CD14-positive monocyte (primary cell): ENCODE data around the gene IDH1. TPM values are rescaled to one million over a fixed set of nuclear protein-coding genes. Genes with fewer than 3 reads are reported as not detected.
A peak's percentile ranks its signal among the peaks of the same experiment; 100 is the strongest.

ENCODE experiments used
- DNase-seq, 3 donors: peaks; one replicate each; pipeline ENCODE4 v3.0.0-alpha.2; 2011 to 2022
- H2AFZ ChIP-seq: 2 replicates; pipeline ENCODE4 v1.6.0; 2012; ENCODE audit warnings: mild to moderate bottlenecking, low read depth, low read length, inconsistent platforms; ENCODE audit not compliant: insufficient read depth, poor library complexity, severe bottlenecking
- H3K27ac ChIP-seq, 2 donors: 1 replicate in 1 of 2; 2 replicates in 1 of 2; pipeline ENCODE4 v1.5.1; 2012 to 2013; ENCODE audit warnings: low read length in 2 of 2, control low read depth in 1 of 2, inconsistent platforms in 1 of 2, low read depth in 1 of 2, mild to moderate bottlenecking in 1 of 2
- H3K27me3 ChIP-seq, 2 donors: one replicate each; pipeline versions ENCODE4 v1.6.0 to v1.6.1; 2011 to 2013; ENCODE audit warnings: low read length in 2 of 2; ENCODE audit not compliant: control insufficient read depth in 2 of 2, insufficient read depth in 2 of 2
- H3K36me3 ChIP-seq, 2 donors: replicated peaks in 1 of 2; 1 replicate in 1 of 2; 2 replicates in 1 of 2; pipeline versions ENCODE4 v1.5.1 to v1.6.1; 2012 to 2013; ENCODE audit warnings: low read length in 2 of 2, control low read depth in 1 of 2, inconsistent platforms in 1 of 2, mild to moderate bottlenecking in 1 of 2; ENCODE audit not compliant: insufficient read depth in 2 of 2, control insufficient read depth in 1 of 2
- H3K4me1 ChIP-seq, 2 donors: 1 replicate in 1 of 2; 2 replicates in 1 of 2; pipeline versions ENCODE4 v1.5.1 to v1.6.1; 2012 to 2013; ENCODE audit warnings: low read length in 2 of 2, control low read depth in 1 of 2, inconsistent platforms in 1 of 2, mild to moderate bottlenecking in 1 of 2, moderate library complexity in 1 of 2; ENCODE audit not compliant: insufficient read depth in 2 of 2, control insufficient read depth in 1 of 2
- H3K4me2 ChIP-seq: replicated peaks from 2 replicates; pipeline ENCODE3; 2012; ENCODE audit warnings: low read length, moderate library complexity, mild to moderate bottlenecking; ENCODE audit not compliant: poor library complexity, severe bottlenecking; ENCODE audit errors: extremely low read depth
- H3K4me3 ChIP-seq, 3 experiments: fragments of 200-600 bp in 1 of 3; sonication (generic) in 1 of 3; replicated peaks in 1 of 3; 1 replicate in 2 of 3; 2 replicates in 1 of 3; pipeline ENCODE4 v1.5.1; 2011 to 2013; ENCODE audit warnings: low read length in 3 of 3, mild to moderate bottlenecking in 3 of 3, control low read depth in 2 of 3, low read depth in 2 of 3, inconsistent platforms in 1 of 3, moderate library complexity in 1 of 3
- H3K79me2 ChIP-seq: 2 replicates; pipeline ENCODE4 v1.6.0; 2012; ENCODE audit warnings: mild to moderate bottlenecking, control low read depth, inconsistent platforms, low read length, moderate library complexity; ENCODE audit not compliant: insufficient read depth
- H3K9ac ChIP-seq: 2 replicates; pipeline ENCODE4 v1.6.0; 2017; ENCODE audit warnings: low read length, mild to moderate bottlenecking; ENCODE audit not compliant: insufficient read depth, poor library complexity, severe bottlenecking
- H3K9me3 ChIP-seq, 2 donors: replicated peaks in 1 of 2; 1 replicate in 1 of 2; 2 replicates in 1 of 2; pipeline versions ENCODE4 v1.5.1 to v1.6.1; 2012 to 2013; ENCODE audit warnings: low read length in 2 of 2, control low read depth in 1 of 2; ENCODE audit not compliant: control insufficient read depth in 1 of 2, insufficient read depth in 1 of 2
- H4K20me1 ChIP-seq: 2 replicates; pipeline ENCODE4 v1.6.0; 2012; ENCODE audit warnings: mild to moderate bottlenecking, low read length, control low read depth, moderate library complexity; ENCODE audit not compliant: insufficient read depth
- H3K27ac Mint-ChIP-seq, 7 donors: one replicate each; pipeline ENCODE4 v1.8.0; 2020; ENCODE audit warnings: mild to moderate bottlenecking in 7 of 7, mixed read lengths in 7 of 7, moderate library complexity in 6 of 7, inconsistent platforms in 2 of 7
- H3K27me3 Mint-ChIP-seq, 3 donors: one replicate each; pipeline ENCODE4 v1.8.0; 2021 to 2022; ENCODE audit warnings: low read depth in 3 of 3, mild to moderate bottlenecking in 3 of 3, mixed read lengths in 3 of 3, moderate library complexity in 3 of 3, inconsistent platforms in 1 of 3
- H3K36me3 Mint-ChIP-seq, 2 donors: one replicate each; pipeline ENCODE4 v1.8.0; 2020; ENCODE audit warnings: mixed read lengths in 2 of 2, inconsistent platforms in 1 of 2, mild to moderate bottlenecking in 1 of 2
- H3K4me1 Mint-ChIP-seq: one replicate; pipeline ENCODE4 v1.8.0; 2020; ENCODE audit warnings: mild to moderate bottlenecking, mixed read lengths
- H3K4me3 Mint-ChIP-seq, 2 donors: one replicate each; pipeline ENCODE4 v1.8.0; 2020; ENCODE audit warnings: mild to moderate bottlenecking in 2 of 2, mixed read lengths in 2 of 2, moderate library complexity in 1 of 2
- H3K9me3 Mint-ChIP-seq, 7 donors: one replicate each; pipeline ENCODE4 v1.8.0; 2020 to 2022; ENCODE audit warnings: mixed read lengths in 7 of 7, mild to moderate bottlenecking in 6 of 7, moderate library complexity in 6 of 7, inconsistent platforms in 2 of 7
- WGBS: methylation state at CpG from one replicate; pipeline ENCODE4 v1.1.5; 2013; ENCODE audit warnings: missing lambda C conversion rate; ENCODE audit not compliant: insufficient coverage; 5-methylcytosine and 5-hydroxymethylcytosine counted together
- intact Hi-C, 2 donors: fragments of 100-400 bp; cut with micrococcal nuclease; formaldehyde crosslinking; loops; one replicate each; pipeline versions ENCODE4 v1.15.0 to v1.15.1; 2023
- polyA minus RNA-seq: library from RNA; depleted of rRNA, polyadenylated mRNA; stranded (reverse); fragments of >200 nt; gene quantifications from 2 replicates; pipeline ENCODE4 v1.2.3, GENCODE V29; 2012
- polyA plus RNA-seq, 3 donors: library from polyadenylated mRNA; depleted of rRNA in 1 of 3; unstranded in 2 of 3; stranded (reverse) in 1 of 3; fragments of 300-500 nt in 2 of 3; fragments of >200 nt in 1 of 3; fragmentation: Illumina TruSeq in 2 of 3; gene quantifications; 1 replicate in 2 of 3; 2 replicates in 1 of 3; pipeline ENCODE4 v1.2.3, GENCODE V29; 2012 to 2021
- total RNA-seq, 12 experiments: library from RNA in 1 of 12; stranded (reverse) in 1 of 12; fragments of 120-200 nt in 1 of 12; gene quantifications; one replicate each; pipeline ENCODE4 v1.2.4 and lab custom pipeline; 2013 to 2026; ENCODE audit warnings: mixed read lengths in 6 of 12, inconsistent platforms in 1 of 12
- TF ChIP-seq, protein P1 (sequence below): fragments of 200-600 bp; IDR thresholded peaks from one replicate; pipeline ENCODE4 v1.8.0; 2022; ENCODE audit warnings: antibody characterized with exemption, mild to moderate bottlenecking

IDH1 gene
- 87.3 TPM for total RNA-seq (2013)
- polyA plus RNA-seq, result 100 to 1,000 TPM in 2 of 3 donors, 10 to 100 TPM in 1; 33.6 to 120 (median 115) TPM
- polyA minus RNA-seq, result 23.4 and 32.8 TPM in 2 replicates
- 7.3 to 49.7 (median 32.0) reads per million in 11 experiments for total RNA-seq (lab: John Stamatoyannopoulos, UW)

GRCh38 chr2:208254871-208255556 lies at the start of gene IDH1:
Gene IDH1 (minus strand): TSS chr2:208255071. CDS start chr2:208251551, 3,520 bp downstream.
- peaks cover 0 to 4% (median 0%) of the 10 kb centered on the region in 7 donors for H3K9me3 Mint-ChIP-seq
- Histone ChIP-seq H3K9ac (peak within 1 kb of the TSS; percentile 62), H3K9me3 (no peaks in the 10 kb centered on the region), H2AFZ (peak within 1 kb of the TSS; percentile 99), H4K20me1 (peaks cover 32% of the 10 kb centered on the region), H3K79me2 (peaks cover 49% of the 10 kb centered on the region), H3K4me1 (peaks cover 45 to 50% of the 10 kb centered on the region in 2 donors), H3K4me3 (peak within 1 kb of the TSS; percentile 92 to 100 (median 97)), H3K27ac (peak within 1 kb of the TSS; percentile 62 to 69), H3K36me3 (peaks cover 11 to 22% of the 10 kb centered on the region in 2 donors), H3K4me2 (peak within 1 kb of the TSS; percentile 97), H3K27me3 (no peaks in the 10 kb centered on the region)
- peak within 1 kb of the TSS; percentile 88 to 97 for H3K4me3 Mint-ChIP-seq
- DNase-seq, result peak; percentile 79
- WGBS, result under 1% methylated on average over 37 of the region's 48 CpGs
- H3K27ac Mint-ChIP-seq, result peak within 1 kb of the TSS; percentile 65 to 96 (median 88)
- intact Hi-C loops, result loop anchor here (2.0 to 10.0 kb wide), 4 partner anchors 14 to 1490 kb away; partner anchors contain the start of genes FASTKD2 (in 1 of the 2) and MDH1B (in 1 of the 2)
- peaks cover 49% of the 10 kb centered on the region for H3K4me1 Mint-ChIP-seq
- TF ChIP-seq, protein P1, sequence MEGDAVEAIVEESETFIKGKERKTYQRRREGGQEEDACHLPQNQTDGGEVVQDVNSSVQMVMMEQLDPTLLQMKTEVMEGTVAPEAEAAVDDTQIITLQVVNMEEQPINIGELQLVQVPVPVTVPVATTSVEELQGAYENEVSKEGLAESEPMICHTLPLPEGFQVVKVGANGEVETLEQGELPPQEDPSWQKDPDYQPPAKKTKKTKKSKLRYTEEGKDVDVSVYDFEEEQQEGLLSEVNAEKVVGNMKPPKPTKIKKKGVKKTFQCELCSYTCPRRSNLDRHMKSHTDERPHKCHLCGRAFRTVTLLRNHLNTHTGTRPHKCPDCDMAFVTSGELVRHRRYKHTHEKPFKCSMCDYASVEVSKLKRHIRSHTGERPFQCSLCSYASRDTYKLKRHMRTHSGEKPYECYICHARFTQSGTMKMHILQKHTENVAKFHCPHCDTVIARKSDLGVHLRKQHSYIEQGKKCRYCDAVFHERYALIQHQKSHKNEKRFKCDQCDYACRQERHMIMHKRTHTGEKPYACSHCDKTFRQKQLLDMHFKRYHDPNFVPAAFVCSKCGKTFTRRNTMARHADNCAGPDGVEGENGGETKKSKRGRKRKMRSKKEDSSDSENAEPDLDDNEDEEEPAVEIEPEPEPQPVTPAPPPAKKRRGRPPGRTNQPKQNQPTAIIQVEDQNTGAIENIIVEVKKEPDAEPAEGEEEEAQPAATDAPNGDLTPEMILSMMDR, result no peak
- no peaks in the 10 kb centered on the region for H3K27me3 Mint-ChIP-seq
- peaks cover 11 to 12% of the 10 kb centered on the region in 2 donors for H3K36me3 Mint-ChIP-seq

GRCh38 chr2:208304157-208304556 lies 49.3 kb upstream of the IDH1 start:
- Histone ChIP-seq H3K27ac (no peak overlapping the region), H3K27me3 (no peaks in the 10 kb centered on the region), H3K79me2 (no peaks in the 10 kb centered on the region), H3K9me3 (no peaks in the 10 kb centered on the region), H3K9ac (no peak overlapping the region), H3K4me1 (no peaks in the 10 kb centered on the region), H4K20me1 (peaks cover 3% of the 10 kb centered on the region), H2AFZ (no peak overlapping the region), H3K4me3 (no peak overlapping the region), H3K36me3 (peaks cover 69 to 100% of the 10 kb centered on the region in 2 donors), H3K4me2 (no peak overlapping the region)
- H3K27me3 Mint-ChIP-seq, result no peaks in the 10 kb centered on the region
- H3K4me1 Mint-ChIP-seq, result no peaks in the 10 kb centered on the region
- TF ChIP-seq, protein P1, result no peak
- no peak overlapping the region for H3K4me3 Mint-ChIP-seq
- peaks cover 76 to 93% of the 10 kb centered on the region in 2 donors for H3K36me3 Mint-ChIP-seq
- no peak for DNase-seq
- no peak overlapping the region for H3K27ac Mint-ChIP-seq
- no peaks in the 10 kb centered on the region for H3K9me3 Mint-ChIP-seq
- intact Hi-C loops, result no loop called here
- 94% methylated on average over 3 of the region's 4 CpGs for WGBS
